GM19043 (cell line): ENCODE results near the gene AKAP6.
"Not testable (repeated sequence)": the region's sequence is repeated elsewhere in the genome, so short reads cannot be mapped to it uniquely, and the experiment has no call there.

Source experiments
- ATAC-seq: cut with Tn5 transposase; IDR thresholded peaks from one replicate; pipeline ENCODE4 v1.9.1; 2021; ENCODE audit warnings: low read depth; ENCODE audit not compliant: unreplicated experiment

The AKAP6 gene

GRCh38 chr14:32370714-32371113 is 41.6 kb downstream of the AKAP6 start:
- ATAC-seq, result no peak

- no peak for ATAC-seq
These were observed 43.1 kb downstream of the AKAP6 start for GRCh38 chr14:32372154-32372553.

DNA sequence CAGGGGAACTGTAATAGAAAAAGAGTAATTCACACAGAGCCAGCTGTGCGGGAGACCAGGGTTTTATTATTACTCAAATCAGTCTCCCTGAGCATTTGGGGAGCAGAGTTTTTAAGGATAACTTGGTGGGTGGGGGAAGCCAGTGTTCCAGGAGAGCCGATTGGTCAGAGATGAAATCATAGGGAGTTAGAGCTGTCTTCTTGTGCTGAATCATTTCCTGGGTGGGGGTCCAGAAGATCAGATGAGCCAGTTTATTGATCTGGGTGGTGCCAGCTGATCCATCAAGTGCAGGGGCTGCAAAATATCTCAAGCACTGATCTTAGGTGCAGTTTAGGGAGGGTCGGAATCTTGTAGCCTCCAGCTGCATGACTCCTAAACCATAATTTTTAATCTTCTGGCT is 44.1 kb downstream of the AKAP6 start:
- ATAC-seq, result not testable (repeated sequence)

GRCh38 chr14:32374155-32374554 is 45.1 kb downstream of the AKAP6 start:
- no peak for ATAC-seq

GRCh38 chr14:32375663-32376062 is 46.6 kb downstream of the AKAP6 start:
- ATAC-seq, result no peak

GRCh38 chr14:32377046-32377646 is 48.0 kb downstream of the AKAP6 start:
- ATAC-seq, result no peak

- ATAC-seq, result no peak
These were observed 49.2 kb downstream of the AKAP6 start for GRCh38 chr14:32378284-32378683.

- ATAC-seq, result no peak
These were observed 50.3 kb downstream of the AKAP6 start for GRCh38 chr14:32379447-32379846.

DNA sequence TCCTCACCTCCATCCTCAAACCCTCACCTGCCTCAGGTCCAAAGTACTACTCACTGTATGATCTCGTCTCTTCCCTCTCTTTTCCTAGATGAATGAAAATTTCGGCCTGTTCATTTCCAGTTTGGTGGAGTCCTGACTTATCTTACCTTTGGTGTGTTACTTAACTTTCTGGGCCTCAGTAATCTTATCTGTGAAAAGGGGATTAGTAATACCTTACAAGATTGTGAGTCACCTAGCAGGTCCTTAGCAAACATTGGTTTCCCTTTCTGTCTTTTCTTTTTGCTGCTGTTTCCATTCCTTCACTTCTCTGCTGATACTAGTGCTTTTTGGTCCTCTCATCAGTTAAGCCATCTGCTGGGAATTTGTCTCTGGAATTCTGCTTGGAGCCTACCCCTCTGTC is 52.8 kb downstream of the AKAP6 start:
- ATAC-seq, result no peak

DNA sequence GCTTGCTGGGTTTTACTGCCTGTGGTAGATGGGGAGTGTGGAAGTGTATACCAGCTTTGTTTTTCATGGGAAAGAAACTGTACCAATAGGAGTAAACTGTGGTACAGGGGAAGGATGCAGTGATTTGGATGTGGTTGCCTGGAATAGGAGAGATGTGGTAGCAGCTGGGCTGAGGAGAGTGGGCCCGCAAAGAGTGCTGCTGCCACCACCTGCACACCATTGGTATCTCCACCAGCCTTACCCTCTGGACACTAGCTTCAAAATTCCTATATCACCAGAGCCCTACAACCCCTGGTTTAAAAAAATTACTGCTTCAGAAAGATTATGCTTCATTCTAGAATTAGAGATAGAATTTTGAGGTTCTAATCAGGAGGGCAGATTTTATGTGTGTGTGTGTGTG is 53.6 kb downstream of the AKAP6 start:
- no peak for ATAC-seq

GRCh38 chr14:32383364-32384009 is 54.4 kb downstream of the AKAP6 start:
- ATAC-seq, result no peak

DNA sequence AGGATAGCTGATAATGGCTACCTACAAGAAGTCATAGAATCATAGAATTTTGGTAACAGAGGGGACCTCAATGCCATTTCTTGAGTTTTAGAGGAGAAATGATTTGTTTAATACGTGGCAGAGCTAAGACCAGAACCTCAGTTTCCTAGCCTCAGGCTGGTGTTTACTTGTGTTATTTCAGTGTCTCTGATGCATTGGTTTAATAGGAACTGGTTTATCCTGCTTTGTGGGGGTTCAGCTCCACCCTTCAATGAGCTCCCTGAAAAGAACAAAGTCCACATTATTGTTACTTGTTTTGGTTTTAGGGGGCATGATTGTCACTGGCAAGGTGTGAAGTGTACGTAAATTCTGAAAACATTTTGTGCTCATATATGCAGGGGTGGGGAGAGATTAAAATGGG is 55.4 kb downstream of the AKAP6 start:
- no peak for ATAC-seq

GRCh38 chr14:32387295-32387694 is 58.2 kb downstream of the AKAP6 start:
- ATAC-seq, result not testable (repeated sequence)

DNA sequence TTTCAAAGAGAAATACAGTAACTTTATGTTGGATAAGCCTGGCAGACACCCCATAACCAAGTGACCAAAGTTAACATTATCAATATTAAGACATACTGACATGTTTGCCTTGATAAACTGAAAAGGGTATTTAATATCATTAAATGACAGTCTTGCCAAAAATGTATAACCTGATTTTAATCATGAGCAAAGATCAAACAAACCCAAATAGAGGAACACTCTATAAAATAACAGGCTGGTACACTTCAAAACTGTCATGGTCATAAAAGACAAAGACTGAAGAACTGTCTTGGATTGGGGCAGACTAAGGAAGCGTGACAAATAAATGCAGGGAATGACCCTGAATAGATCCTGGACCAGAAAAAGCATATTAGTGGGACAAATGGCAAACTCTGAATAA is 64.0 kb downstream of the AKAP6 start:
- ATAC-seq, result no peak

- no peak for ATAC-seq
These were observed 64.9 kb downstream of the AKAP6 start for GRCh38 chr14:32394038-32394437.

DNA sequence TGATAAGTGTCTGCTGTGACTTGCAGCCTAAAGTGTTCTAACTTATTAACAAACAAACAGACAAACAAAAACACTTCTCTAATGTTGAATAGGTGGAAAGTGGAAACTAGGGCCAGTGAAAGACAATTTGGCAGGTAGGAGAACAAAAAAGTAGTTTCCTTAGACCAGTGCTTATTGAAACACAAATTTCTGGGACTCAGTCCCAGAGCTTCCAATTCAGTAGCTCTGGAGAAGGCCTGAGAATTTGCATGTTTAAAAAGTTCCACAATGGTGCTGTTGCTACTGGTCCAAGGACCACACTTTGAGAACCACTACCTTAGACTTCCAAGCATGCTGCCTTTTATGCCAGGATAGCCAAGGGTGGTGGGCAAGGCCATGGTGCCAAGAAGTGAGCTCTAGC is 67.8 kb downstream of the AKAP6 start:
- ATAC-seq, result no peak

DNA sequence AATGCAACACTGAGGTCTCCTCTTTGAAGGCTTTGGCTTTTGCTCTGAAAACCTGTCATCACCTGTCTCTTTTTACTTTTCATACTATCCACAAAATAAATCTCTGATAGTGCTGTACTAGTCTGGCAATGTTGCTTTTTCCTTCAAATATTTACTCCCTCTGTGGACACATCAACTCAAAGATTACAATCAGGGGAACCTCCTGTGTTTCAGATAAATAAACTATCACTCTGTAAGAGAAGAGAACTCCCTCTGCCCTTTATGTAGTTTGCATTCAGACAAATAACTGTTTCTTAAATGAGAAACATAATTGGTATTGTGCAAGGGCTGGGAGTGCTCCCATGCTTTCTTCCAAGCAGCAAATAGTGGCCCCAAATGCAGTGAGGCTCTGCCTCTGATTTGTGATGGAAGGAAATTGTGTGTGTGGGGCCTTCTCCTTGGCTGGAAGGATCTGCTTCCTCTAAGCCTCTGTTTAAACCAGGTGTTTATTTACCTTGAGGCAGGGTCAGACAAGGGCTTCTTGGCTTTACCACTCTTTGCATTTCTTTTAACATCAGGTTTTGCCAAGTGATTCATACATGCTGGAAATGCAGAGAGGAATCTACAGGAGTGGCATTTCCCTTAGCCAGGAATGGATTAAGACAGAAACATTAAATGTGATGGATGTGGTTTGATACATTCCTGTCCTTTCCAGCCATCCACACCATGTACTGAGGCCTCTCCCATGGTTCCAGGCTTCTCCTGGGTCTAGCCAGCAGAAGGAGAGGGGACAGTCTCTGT is 69.0 kb downstream of the AKAP6 start:
- ATAC-seq, result no peak

DNA sequence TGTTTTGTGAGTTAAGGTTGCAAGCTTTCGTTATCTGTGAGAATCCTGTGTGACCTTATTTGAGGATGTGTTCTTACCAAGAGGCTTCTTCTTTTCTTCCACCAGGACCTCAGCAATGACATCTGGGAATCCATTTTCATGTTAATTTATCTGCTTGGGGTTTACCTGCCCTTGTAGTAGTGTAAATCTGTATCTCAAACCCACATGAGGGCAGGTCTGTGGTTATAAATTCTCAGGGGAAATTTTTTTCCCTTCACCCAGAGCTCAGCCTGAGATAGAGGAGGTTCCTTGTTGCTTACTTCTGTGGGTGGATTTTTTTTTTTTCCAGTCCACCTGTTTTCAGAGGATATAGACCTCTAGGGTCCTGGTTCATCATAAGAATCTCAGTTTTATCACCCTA is 70.8 kb downstream of the AKAP6 start:
- ATAC-seq, result no peak

DNA sequence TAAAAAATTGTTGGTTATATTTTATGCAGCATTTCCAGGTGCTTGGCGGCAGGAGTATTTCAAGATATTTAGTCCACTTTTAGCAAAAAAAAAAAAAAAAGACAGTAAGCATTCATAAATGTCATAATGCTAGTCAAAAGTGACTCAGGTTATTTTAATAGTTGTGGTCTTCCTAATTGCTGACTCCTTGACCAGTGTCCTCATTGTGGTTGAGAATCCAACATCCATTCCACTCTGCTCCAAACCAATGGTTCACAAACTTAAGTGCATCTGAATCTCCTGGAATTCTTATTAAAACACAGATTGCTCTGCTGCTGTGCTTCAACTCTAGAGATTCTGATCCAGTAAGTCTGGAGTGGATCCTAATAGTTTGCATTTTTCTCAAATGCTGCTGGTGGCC is 71.4 kb downstream of the AKAP6 start:
- ATAC-seq, result no peak

DNA sequence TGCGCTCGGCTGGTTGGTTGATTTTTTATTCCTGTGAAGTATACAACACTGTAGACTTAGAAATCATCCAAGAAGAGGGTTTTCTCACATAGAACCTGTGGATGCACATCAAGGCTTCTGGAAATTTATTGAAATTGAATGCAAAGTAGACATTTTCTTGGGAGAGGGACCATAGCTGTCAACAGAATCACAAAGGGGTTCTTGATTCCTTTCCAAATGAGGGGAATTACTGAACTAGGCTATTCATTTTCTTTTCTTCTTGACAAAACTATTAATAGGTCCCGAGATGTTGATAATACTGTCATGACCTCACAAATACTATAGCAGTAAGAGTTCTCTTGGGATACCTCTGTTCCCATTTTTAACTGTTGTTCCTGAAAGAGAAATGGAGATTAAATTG is 73.9 kb downstream of the AKAP6 start:
- ATAC-seq, result no peak

- ATAC-seq, result no peak
These were observed 74.6 kb downstream of the AKAP6 start for GRCh38 chr14:32403688-32404087.
